GM19455 (cell line): ENCODE results near the gene LEMD1.

Experiments used
- ATAC-seq: cut with Tn5 transposase; IDR thresholded peaks from one replicate; pipeline ENCODE4 v1.9.1; 2021; ENCODE audit not compliant: unreplicated experiment

Gene LEMD1

GRCh38 chr1:205357567-205357966 is 64.3 kb downstream of the LEMD1 start:
- no peak for ATAC-seq

GRCh38 chr1:205356440-205357139 is 65.3 kb downstream of the LEMD1 start, which contains the start of gene KLHDC8A:
KLHDC8A (minus strand) TSS chr1:205356922; CDS start chr1:205343604, 13,318 bp downstream.
- ATAC-seq = no peak

GRCh38 chr1:205355075-205355453 is 66.8 kb downstream of the LEMD1 start:
- no peak for ATAC-seq

GRCh38 chr1:205354259-205355074 is 67.4 kb downstream of the LEMD1 start:
- no peak for ATAC-seq

- ATAC-seq = no peak
These were observed 68.2 kb downstream of the LEMD1 start for GRCh38 chr1:205353612-205354011.

GRCh38 chr1:205353191-205353590 is 68.7 kb downstream of the LEMD1 start:
- no peak for ATAC-seq

GRCh38 chr1:205351984-205352713 is 69.7 kb downstream of the LEMD1 start:
- no peak for ATAC-seq

DNA sequence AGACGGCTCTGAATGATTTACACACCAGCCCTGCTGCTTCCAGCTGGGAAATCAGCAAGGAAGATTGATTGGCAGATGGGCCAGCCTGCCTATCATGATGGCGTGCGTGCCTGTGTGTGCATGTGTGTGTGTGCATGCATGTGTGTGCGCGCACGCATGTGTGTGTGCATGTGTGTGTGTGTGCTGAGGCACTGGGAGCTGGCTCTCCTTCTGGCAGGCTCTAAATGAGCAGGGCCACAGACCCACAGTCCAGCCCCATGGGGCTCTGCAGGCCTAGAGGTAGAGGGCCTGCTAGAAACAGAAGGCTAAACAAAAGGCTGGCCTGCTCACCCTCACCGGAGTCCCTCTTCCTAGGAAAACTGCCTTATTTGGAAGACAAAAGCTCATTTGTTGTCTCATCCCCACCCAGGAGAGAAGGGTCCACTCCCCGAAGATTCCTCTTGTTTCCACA is 71.1 kb downstream of the LEMD1 start:
- ATAC-seq = no peak

GRCh38 chr1:205350124-205350523 is 71.7 kb downstream of the LEMD1 start:
- ATAC-seq = no peak

DNA sequence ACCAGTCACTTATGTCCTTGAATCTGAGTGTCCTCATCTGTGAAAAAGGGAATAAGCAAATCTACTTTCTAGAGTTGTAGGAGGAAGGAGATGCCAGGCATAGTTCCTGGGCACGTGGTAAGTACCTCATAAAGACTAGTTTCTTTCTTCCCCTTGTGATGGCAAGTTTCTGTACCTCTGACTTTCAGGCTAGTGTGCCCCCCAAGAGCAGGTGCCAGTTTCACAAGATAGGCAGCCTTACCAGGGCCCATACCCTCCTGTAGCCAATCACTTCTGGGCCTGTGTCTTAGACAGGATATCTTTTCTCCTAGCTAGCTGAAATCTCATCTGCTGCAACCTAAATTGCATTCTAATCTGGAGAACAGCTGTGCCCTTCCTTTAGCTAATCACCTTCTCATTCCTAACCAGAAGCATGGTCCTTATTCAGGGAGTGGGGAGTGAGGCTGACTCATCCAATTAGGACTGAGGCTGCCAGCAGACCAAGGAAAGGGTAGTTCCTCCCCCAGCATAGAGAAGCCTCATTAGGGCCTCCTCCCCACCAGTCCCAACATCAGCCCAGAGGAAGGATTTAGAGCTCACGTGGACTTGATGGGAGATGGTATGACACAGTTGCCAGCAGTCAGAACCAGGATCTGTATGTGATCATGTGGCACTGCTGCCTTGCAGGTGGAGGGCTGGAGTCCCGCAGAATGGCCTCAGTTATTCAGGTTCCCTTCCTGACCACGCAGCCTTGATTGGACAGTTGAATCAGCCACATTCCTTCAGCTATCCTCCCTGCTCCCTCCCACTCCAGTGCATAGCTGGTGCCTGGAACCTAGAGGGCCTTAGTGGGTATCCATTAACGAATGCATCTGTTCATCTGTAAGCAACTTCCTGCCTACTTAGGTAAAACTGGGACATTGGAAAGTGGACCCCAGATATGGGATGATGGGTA is 73.0 kb downstream of the LEMD1 start:
- no peak for ATAC-seq

DNA sequence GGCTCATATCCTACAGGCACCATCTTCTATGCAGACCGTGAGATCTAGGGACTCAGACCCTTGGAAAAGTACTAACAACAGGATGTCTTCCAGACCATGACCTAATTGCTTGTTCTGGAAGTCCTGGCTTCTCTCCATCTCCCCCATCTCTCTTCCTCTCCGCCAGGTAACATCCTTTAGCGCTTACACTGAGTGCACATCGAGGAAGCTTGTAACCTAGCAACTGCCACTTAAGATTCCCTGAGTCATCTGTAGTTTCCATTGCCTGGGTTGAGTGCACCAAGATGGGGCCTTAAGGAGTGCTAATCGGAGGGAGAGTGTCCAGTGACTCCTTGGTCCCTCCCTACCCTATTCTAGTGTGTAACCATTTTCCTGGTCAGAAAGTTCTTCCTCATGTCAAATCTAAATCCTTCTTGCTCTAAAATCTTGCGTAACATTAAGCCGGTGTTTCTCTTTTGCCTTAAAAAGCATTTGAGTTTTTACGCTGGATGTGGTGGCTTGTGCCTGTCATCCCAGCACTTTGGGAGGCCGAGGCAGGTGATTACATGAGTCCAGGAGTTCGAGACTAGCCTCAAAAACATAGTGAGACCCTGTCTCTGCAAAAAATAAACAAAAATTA is 74.8 kb downstream of the LEMD1 start:
- ATAC-seq = no peak

DNA sequence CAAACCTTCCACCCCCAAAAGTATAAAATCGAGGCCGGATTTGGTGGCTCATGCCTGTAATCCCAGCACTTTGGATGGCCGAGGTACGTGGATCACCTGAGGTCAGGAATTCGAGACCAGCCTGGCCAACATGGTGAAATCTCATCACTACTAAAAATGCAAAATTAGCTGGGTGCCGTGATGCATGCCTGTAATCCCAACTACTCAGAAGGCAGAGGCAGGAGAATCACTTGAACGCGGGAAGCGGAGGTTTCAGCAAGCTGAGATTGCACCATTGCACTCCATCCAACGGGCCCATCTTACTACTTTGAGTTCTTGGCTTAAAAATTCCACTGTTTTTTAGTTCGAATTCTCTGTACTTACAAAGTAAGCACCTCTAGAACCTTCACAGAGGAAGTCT is 76.1 kb downstream of the LEMD1 start:
- no peak for ATAC-seq

GRCh38 chr1:205344066-205344928 is 77.6 kb downstream of the LEMD1 start:
- no peak for ATAC-seq

- no peak for ATAC-seq
These were observed 78.3 kb downstream of the LEMD1 start for GRCh38 chr1:205343431-205344065.

- no peak for ATAC-seq
These were observed 78.9 kb downstream of the LEMD1 start for GRCh38 chr1:205342986-205343385.

DNA sequence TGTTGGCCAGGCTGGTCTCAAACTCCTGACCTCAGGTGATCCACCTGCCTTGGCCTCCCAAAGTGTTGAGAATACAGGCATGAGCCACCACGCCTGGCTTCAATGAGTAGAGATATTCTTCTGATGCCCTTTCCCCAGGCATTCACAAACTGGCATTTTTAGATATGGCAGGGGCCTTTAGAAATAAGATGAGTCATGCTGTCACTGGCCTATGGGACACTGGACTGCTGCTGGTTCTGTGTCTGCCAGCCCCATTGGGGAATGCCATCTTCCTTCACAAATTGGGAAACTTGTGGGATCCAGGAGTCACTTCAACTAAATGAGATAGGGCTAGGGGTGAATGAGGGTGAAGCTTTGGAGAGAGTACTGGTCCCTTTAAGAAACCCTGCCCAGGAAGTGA is 81.2 kb downstream of the LEMD1 start:
- no peak for ATAC-seq

DNA sequence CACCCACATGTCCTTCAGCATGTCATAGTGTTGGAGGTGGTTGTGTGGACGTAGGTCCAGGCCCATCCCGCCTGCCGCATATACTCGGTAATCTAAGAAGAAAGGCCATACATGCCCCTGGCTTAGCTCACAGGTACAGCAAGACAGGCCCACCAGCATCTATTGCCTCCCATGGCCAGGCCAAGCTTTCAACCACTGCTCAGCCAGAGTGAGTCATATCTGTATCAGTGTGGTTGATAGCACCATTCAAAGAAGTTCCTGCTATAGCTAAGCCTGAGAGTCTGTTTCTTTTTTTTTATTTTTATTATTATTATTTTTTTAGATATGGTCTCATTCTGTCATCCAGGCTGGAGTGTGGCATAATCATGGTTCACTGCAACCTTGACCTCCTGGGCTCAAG is 82.1 kb downstream of the LEMD1 start:
- ATAC-seq = no peak

DNA sequence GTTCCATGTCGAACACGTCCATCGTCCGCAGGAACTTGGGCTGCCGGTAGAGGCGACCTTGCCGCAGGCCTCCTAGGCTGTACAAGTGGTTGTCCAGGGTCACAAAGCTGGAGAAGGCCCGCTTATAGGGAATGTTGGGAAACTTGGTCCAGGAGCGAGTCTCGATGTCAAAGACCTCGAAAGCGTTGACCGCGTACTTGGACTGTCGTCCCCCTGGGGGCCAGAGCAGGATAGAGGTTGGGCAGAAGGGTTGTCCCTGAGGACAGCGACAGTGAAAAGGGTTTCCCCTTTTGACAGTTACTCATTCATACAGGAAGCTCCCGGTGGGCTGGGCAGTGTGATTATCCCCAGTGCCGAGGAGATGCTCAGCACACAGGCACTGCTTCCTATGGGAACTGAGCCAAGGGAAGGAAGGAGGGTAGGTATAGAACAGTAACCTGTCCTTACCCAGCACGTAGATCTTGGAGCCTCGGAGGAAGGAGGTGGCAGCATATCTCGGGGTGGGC is 82.6 kb downstream of the LEMD1 start:
- ATAC-seq = no peak
